GM19324 (cell line): ENCODE results near the gene FLT4.
"Not testable (repeated sequence)": the region's sequence is repeated elsewhere in the genome, so short reads cannot be mapped to it uniquely, and the experiment has no call there.

Source experiments
- ATAC-seq: cut with Tn5 transposase; IDR thresholded peaks from one replicate; pipeline ENCODE4 v1.9.1; 2021; ENCODE audit warnings: mild to moderate bottlenecking, moderate library complexity; ENCODE audit not compliant: unreplicated experiment, low FRiP score

The FLT4 gene

DNA sequence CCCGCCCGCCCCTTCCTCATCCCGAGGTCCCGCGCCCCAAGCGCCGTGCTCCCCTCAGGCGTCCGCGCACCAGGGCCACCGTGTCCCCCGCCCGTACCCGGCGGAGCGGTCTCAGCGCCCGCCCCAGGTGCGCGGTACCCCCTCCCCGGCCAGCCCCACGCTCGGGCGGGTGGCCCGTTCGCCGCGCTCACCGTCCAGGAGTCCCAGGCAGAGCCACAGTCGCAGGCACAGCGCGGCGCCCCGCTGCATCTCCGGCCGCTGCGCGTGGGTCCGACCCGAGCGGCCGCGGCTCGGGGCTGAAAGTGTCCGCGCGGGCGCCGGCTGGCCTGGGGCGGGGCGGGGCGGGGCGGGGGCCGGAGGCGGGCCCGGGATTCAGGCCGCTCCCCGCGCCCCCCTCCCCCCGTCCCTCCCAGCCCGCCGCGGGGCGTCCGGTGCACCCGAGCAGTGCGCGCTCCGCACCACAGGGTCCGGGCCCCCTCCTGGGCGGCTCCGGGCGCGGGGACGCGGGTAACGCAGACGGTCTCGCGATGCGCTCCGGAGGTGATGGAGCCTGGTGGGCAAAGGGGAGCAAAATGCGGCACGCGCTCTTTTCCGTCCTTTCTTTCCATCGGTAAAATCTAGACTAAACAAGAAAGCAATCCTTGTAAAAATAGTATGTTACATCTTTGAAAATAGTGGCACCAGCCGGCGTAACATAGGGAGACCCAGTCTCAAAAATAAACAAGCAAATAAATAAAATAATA is at the start of gene FLT4:
Gene FLT4, minus strand, starts transcription at position 304 of the 743 bp plus-strand sequence. Its CDS starts 55 bp downstream, at position 249.
- no peak for ATAC-seq

DNA sequence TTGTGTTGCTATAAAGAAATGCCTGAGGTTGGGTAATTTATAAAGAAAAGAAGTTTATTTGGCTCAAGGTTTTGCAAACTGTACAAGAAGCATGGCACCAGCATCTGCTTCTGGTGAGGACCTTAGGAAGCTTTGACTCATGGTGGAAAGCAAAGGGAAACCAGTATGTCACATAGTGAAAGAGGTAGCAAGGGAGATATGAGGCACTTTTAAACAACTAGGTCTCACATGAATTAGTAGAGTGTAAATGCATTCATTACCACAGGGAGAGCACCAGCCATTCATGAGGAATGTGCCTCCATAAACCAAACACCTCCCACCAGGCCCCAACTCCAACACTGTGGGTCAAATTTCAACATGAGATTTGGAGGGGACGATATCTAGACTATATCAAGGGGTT is 49.6 kb upstream of the FLT4 start:
- ATAC-seq: no peak

DNA sequence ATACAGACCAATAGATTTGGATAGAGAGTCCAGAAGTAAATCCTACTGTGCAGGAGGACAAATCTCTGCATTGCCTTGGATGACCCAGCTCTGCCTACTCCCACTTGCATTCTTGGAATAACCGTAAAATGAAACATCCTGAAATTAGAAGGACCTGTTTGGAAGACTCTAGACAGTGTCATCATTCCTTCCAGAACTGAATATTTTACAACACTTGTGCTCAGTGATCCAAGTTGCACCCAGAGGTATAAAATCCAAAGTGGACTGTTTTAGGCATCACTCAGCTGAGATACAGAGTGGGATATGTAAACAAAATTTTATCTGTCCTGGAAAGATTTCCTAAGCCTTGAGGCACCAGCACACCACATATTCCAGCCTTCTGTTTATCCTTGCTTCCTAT is 46.7 kb upstream of the FLT4 start:
- ATAC-seq: no peak

- no peak for ATAC-seq
Measured at GRCh38 chr5:180692429-180692828, 43.0 kb upstream of the FLT4 start.

- no peak for ATAC-seq
Measured at GRCh38 chr5:180691046-180691445, 41.6 kb upstream of the FLT4 start.

DNA sequence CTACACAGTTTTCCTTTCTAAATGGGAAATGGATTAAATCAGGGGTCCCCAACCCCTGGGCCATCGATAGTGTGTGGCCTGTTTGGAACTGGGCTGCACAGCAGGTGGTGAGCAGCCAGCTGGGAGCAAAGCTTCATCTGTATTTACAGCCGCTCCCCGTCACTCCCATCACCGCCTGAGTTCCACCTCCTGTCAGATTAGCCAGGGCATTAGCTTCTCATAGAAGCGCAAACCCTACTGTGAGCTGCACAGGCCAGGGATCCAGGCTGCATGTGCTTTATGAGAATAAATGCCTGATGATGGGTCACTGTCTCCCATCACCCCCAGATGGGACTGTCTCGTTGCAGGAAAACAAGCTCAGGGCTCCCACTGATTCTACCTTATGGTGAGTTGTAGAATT is 41.2 kb upstream of the FLT4 start:
- ATAC-seq: no peak

- no peak for ATAC-seq
Measured at GRCh38 chr5:180689775-180690174, 40.4 kb upstream of the FLT4 start.

GRCh38 chr5:180689071-180689694 is 39.8 kb upstream of the FLT4 start:
- ATAC-seq: no peak

DNA sequence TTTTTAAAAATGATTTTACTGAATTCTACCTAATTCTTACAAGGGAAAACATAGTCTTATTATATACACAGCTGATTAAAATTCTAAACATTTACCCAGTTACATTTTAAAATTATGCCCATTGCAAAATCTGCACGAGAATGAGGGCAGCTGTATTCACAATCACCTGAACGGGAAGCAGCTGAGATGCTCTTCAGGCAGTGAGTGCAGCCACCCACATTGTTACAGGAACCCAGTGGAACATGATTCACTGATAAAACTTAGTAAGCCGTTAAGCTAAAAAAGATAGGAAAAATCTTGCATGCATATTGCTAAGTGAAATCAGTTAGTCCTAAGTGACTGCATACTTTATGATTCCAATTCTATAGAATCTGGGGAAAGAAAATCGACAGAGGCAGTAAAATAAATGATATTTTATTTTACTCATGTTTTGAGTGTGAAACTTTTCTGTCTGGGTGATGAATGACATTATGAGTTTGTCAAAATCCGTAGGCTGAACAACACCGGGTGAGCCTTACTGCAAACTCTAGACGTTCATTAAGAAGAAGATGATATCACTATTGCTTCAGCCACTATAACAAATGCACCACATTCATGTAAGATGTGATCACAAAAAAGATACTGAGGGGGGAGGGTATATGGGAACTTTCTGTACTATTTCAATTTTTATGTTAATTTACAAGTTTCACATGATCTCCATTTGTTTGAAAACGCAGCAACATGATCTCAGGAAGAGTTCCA is 39.1 kb upstream of the FLT4 start:
- ATAC-seq: no peak

GRCh38 chr5:180686799-180687198 is 37.4 kb upstream of the FLT4 start:
- not testable (repeated sequence) for ATAC-seq

- no peak for ATAC-seq
Measured at GRCh38 chr5:180684623-180685161, 35.3 kb upstream of the FLT4 start.

- ATAC-seq: no peak
Measured at GRCh38 chr5:180683220-180683922, 34.0 kb upstream of the FLT4 start.

GRCh38 chr5:180682560-180682959 is 33.2 kb upstream of the FLT4 start:
- ATAC-seq: no peak

DNA sequence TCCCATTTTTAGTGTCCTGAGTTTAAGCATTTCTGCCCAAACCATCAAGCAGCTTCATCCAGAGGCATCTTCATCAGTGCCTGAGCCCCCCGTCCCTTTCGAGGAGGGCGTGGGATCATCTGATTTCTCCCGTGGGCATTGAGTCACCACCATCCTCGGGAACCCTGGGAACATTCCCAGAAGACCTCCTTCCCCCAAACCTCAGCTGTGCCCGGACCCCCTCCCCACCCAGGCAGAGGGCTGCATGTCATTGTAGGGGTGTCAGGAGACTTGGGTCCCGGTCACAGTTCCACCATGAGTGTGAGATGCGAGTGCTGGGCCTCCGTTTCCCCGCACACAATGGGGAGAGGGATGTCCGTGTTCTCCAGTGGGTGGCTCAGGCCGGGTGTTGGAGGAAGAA is 32.6 kb upstream of the FLT4 start:
- not testable (repeated sequence) for ATAC-seq

- not testable (repeated sequence) for ATAC-seq
Measured at GRCh38 chr5:180678319-180678718, 28.9 kb upstream of the FLT4 start.

GRCh38 chr5:180675036-180675635 is 25.7 kb upstream of the FLT4 start:
- no peak for ATAC-seq

DNA sequence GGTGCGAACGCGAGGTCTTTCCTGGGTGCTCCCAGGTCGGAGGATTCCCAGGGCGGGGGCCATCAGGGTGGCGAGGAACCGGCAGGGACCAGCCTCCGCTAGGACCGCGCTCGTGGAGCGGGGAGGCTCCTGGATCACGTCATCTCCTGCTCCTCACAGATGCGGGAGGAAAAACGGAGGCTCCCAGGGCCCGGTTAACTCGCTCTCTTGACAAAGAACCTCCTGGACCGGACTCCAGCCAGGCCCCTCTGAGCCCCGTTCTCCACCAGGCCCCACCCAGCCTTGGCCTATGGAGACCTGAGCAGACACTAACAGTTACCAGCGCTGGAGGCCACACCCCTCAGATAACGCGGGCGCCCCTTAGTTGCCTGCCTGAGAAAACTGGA is 24.7 kb upstream of the FLT4 start:
- ATAC-seq: not testable (repeated sequence)

GRCh38 chr5:180673371-180674089 is 24.1 kb upstream of the FLT4 start:
- no peak for ATAC-seq

DNA sequence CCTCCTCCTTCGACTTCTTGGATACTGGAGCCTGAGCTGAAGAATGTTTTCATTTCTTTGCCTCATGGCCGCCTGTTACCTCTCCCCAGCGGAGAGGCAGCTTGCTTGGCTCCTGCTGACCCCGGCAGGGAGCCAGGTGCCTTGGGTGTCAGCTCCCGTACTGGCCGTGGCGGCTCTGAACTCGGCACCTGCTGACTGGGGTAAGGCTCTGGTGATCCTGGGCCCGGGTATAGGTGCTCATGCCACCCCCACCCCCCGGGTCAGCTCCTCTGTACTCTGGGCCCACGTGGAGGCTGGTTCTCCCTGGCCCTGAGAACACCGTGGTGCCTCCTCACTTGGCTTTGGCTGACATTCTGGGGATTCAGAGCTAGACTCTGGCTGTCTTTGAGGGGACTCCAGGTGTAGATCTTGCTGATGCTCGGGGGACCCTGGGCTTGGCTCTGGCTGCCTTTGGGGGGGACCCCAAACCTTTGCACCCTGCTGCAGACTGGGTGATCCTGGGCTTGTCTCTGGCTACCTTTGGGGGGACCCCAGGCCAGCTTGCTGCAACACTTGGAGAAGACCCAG is 22.6 kb upstream of the FLT4 start:
- not testable (repeated sequence) for ATAC-seq
